Osteoblast (primary cell): ENCODE measurements around the gene RGMA. TPM values are rescaled to one million over a fixed set of nuclear protein-coding genes. Genes with fewer than 3 reads are reported as not detected.

Experiments
- DNase-seq: peaks from one replicate; pipeline ENCODE4 v3.0.0; 2011; ENCODE audit warnings: low spot score, mixed read lengths; ENCODE audit not compliant: insufficient read length; ENCODE audit errors: missing footprints
- H2AFZ ChIP-seq: 2 replicates; pipeline ENCODE4 v1.6.0; 2011; ENCODE audit warnings: mild to moderate bottlenecking, low read length
- H3K27ac ChIP-seq: 2 replicates; pipeline ENCODE4 v1.5.1; 2011; ENCODE audit warnings: mild to moderate bottlenecking, low read depth, low read length, moderate library complexity
- H3K27me3 ChIP-seq: 2 replicates; pipeline ENCODE4 v1.6.0; 2012; ENCODE audit warnings: mild to moderate bottlenecking, control low read depth, inconsistent platforms, low read length, moderate library complexity; ENCODE audit not compliant: insufficient read depth
- H3K36me3 ChIP-seq: 2 replicates; pipeline ENCODE4 v1.5.1; 2011; ENCODE audit warnings: mild to moderate bottlenecking, low read length, control low read depth, moderate library complexity; ENCODE audit not compliant: insufficient read depth
- H3K4me1 ChIP-seq: 2 replicates; pipeline ENCODE4 v1.5.1; 2011; ENCODE audit warnings: mild to moderate bottlenecking, low read length, control low read depth, moderate library complexity; ENCODE audit not compliant: insufficient read depth
- H3K4me2 ChIP-seq: 2 replicates; pipeline ENCODE4 v1.6.0; 2011; ENCODE audit warnings: mild to moderate bottlenecking, low read length; ENCODE audit not compliant: insufficient read depth
- H3K4me3 ChIP-seq: fragments of 200-600 bp; sonication (generic); 3 replicates; pipeline ENCODE4 v1.5.1; 2012; ENCODE audit warnings: mild to moderate bottlenecking, low read length, inconsistent platforms; ENCODE audit not compliant: insufficient read depth
- H3K79me2 ChIP-seq: 2 replicates; pipeline ENCODE4 v1.6.0; 2012; ENCODE audit warnings: mild to moderate bottlenecking, low read length, control low read depth, inconsistent platforms; ENCODE audit not compliant: insufficient read depth
- H3K9me3 ChIP-seq: 2 replicates; pipeline ENCODE4 v1.5.1; 2011; ENCODE audit warnings: low read depth, low read length, control low read depth
- H4K20me1 ChIP-seq: 2 replicates; pipeline ENCODE4 v1.6.0; 2012; ENCODE audit warnings: mild to moderate bottlenecking, low read length, control low read depth; ENCODE audit not compliant: insufficient read depth
- CTCF ChIP-seq: IDR thresholded peaks from 2 replicates; pipeline ENCODE4 v1.5.1; 2011; ENCODE audit warnings: mild to moderate bottlenecking, low read depth, low read length, moderate library complexity; ENCODE audit errors: extremely low read depth
- total RNA-seq: library from RNA; depleted of rRNA; stranded (reverse); fragments of >200 nt; gene quantifications from 2 replicates; pipeline ENCODE4 v1.2.3, GENCODE V29; 2012

The RGMA gene
- total RNA-seq, 1 donor: 2.5 TPM

- no peak for TF ChIP-seq CTCF
- Histone ChIP-seq H3K27ac (no peak overlapping the region), H3K4me2 (no peak overlapping the region), H3K9me3 (no peaks in the 10 kb centered on the region), H3K36me3 (no peaks in the 10 kb centered on the region), H4K20me1 (no peaks in the 10 kb centered on the region), H3K79me2 (no peaks in the 10 kb centered on the region), H2AFZ (no peak overlapping the region), H3K4me1 (no peaks in the 10 kb centered on the region), H3K4me3 (no peak overlapping the region), H3K27me3 (no peaks in the 10 kb centered on the region)
- DNase-seq: peak; percentile 82
Measured at GRCh38 chr15:93048426-93048721, 40.6 kb downstream of the RGMA start.

GRCh38 chr15:93047621-93048425, 41.2 kb downstream of the RGMA start:
- Histone ChIP-seq H3K4me1 (no peaks in the 10 kb centered on the region), H3K4me3 (no peak overlapping the region), H3K4me2 (no peak overlapping the region), H3K27ac (no peak overlapping the region), H2AFZ (no peak overlapping the region), H3K36me3 (no peaks in the 10 kb centered on the region), H3K79me2 (no peaks in the 10 kb centered on the region), H3K9me3 (no peaks in the 10 kb centered on the region), H3K27me3 (no peaks in the 10 kb centered on the region), H4K20me1 (no peaks in the 10 kb centered on the region)
- DNase-seq: peak; percentile 90
- no peak for TF ChIP-seq CTCF

- Histone ChIP-seq H3K27me3 (no peaks in the 10 kb centered on the region), H4K20me1 (no peaks in the 10 kb centered on the region), H3K4me2 (no peak overlapping the region), H3K27ac (no peak overlapping the region), H3K36me3 (no peaks in the 10 kb centered on the region), H3K79me2 (no peaks in the 10 kb centered on the region), H3K4me1 (no peaks in the 10 kb centered on the region), H2AFZ (no peak overlapping the region), H3K9me3 (no peaks in the 10 kb centered on the region), H3K4me3 (no peak overlapping the region)
- TF ChIP-seq CTCF: no peak
- peak; percentile 90 for DNase-seq
Measured at GRCh38 chr15:93046721-93047120, 42.3 kb downstream of the RGMA start.

- no peaks in the 10 kb centered on the region for H3K4me1 ChIP-seq
- peak; percentile 85 for DNase-seq
Measured at GRCh38 chr15:93046120-93046519, 42.9 kb downstream of the RGMA start.

More at GRCh38 chr15:93046120-93046519, 42.9 kb downstream of the RGMA start:
- H3K27ac ChIP-seq: no peak overlapping the region
- no peaks in the 10 kb centered on the region for H3K79me2 ChIP-seq
- no peaks in the 10 kb centered on the region for H3K9me3 ChIP-seq
- no peaks in the 10 kb centered on the region for H3K36me3 ChIP-seq
- no peak overlapping the region for H2AFZ ChIP-seq
- no peaks in the 10 kb centered on the region for H4K20me1 ChIP-seq
- no peak overlapping the region for H3K4me3 ChIP-seq
- TF ChIP-seq CTCF: no peak
- no peak overlapping the region for H3K4me2 ChIP-seq
- no peaks in the 10 kb centered on the region for H3K27me3 ChIP-seq
